MG63 (cell line): Measurements from ENCODE around the gene RFFL. TPM values are rescaled to one million over a fixed set of nuclear protein-coding genes. Genes with fewer than 3 reads are reported as not detected.
"Not testable (repeated sequence)": the region's sequence is repeated elsewhere in the genome, so short reads cannot be mapped to it uniquely, and the experiment has no call there.

ENCODE experiments used
- DNase-seq: peaks from one replicate; pipeline ENCODE4 v3.0.0-alpha.2; 2020
- H3K27me3 ChIP-seq: fragments of 250-450 bp; sonication (Bioruptor Pico); 2 replicates; pipeline ENCODE4 v1.5.1; 2020; ENCODE audit warnings: mild to moderate bottlenecking, moderate library complexity
- H3K36me3 ChIP-seq: fragments of 250-450 bp; sonication (Bioruptor Pico); 2 replicates; pipeline ENCODE4 v1.5.1; 2020; ENCODE audit warnings: mild to moderate bottlenecking, moderate library complexity
- H3K4me3 ChIP-seq: fragments of 250-450 bp; sonication (Bioruptor Pico); 2 replicates; pipeline ENCODE4 v1.5.1; 2020; ENCODE audit warnings: mild to moderate bottlenecking, moderate library complexity
- H3K9me3 ChIP-seq: fragments of 250-450 bp; sonication (Bioruptor Pico); 2 replicates; pipeline ENCODE4 v1.5.1; 2020; ENCODE audit warnings: mild to moderate bottlenecking, moderate library complexity
- total RNA-seq: library from RNA; depleted of rRNA; stranded (reverse); fragments of >200 nt; shearing (Covaris generic); gene quantifications from 2 replicates; pipeline ENCODE4 v1.2.3, GENCODE V29; 2014; ENCODE audit warnings: low replicate concordance; rRNA removed

RFFL gene, protein sequence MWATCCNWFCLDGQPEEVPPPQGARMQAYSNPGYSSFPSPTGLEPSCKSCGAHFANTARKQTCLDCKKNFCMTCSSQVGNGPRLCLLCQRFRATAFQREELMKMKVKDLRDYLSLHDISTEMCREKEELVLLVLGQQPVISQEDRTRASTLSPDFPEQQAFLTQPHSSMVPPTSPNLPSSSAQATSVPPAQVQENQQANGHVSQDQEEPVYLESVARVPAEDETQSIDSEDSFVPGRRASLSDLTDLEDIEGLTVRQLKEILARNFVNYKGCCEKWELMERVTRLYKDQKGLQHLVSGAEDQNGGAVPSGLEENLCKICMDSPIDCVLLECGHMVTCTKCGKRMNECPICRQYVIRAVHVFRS
- 10.5 and 18.0 TPM in 2 replicates for total RNA-seq

GRCh38 chr17:35063514-35064223, at the start of gene RFFL:
RFFL (minus strand) TSS chr17:35063707; CDS start chr17:35026553, 37,154 bp downstream.
- peak; percentile 95 for DNase-seq
- H3K9me3 ChIP-seq: no peaks in the 10 kb centered on the region
- H3K27me3 ChIP-seq: no peaks in the 10 kb centered on the region
- H3K36me3 ChIP-seq: peaks cover 7% of the 10 kb centered on the region
- H3K4me3 ChIP-seq: peak within 1 kb of the TSS; percentile 33

GRCh38 chr17:35110791-35111190, 47.3 kb upstream of the RFFL start:
- DNase-seq, H3K9me3 ChIP-seq, H3K27me3 ChIP-seq, H3K4me3 ChIP-seq: not testable (repeated sequence)
- H3K36me3 ChIP-seq: peaks cover 27% of the 10 kb centered on the region

DNA sequence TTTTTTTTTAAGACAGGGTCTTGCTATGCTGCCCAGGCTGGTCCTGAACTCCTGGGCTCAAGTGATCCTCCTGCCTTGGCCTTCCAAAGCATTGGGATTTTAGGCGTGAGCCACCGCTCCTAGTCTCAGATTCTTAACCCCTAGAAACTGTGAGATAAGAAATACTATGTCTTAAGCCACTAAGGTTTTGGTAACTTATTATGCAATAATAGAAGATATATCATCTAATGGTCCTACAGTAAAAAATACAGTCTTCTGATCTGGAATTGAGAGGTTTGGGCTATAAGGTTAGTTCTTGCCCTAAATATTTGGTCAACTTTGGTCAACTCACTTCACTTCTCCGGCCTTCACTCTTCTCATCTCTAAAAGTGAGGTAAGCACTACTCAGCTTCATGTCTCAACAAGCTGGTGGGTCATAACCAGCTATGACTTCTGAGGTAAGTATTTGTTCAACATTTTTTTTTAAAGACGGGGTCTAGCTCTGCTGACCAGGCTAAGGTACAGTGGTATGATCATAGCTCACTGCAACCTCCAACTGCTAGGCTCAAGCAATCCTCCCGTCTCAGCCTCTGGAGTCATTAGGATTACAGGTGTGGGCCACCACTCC, 41.4 kb upstream of the RFFL start:
- no peaks in the 10 kb centered on the region for H3K27me3 ChIP-seq
- no peak for DNase-seq
- no peaks in the 10 kb centered on the region for H3K9me3 ChIP-seq
- H3K4me3 ChIP-seq: no peak overlapping the region
- peaks cover 40% of the 10 kb centered on the region for H3K36me3 ChIP-seq

DNA sequence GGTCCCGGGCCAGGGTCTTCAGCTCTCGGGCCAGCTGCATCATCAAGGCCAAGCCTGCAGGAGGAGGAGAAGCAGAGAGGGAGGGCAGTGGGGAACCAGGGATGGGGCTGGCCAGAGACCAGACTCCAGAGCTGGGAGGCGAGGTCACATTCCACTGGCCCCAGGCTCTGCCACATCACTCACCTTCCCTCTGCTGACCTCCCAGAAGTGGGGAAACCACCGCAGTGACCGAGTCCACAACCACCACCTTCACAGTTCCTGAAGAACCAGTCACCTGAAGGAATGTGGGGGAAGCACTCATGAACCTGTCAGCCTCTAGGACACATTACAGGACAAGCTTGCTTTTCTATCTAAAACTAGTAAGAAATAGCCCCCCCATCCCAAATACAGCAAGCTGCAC, 39.8 kb upstream of the RFFL start:
- no peak overlapping the region for H3K4me3 ChIP-seq
- H3K27me3 ChIP-seq: no peaks in the 10 kb centered on the region
- no peak for DNase-seq
- H3K36me3 ChIP-seq: peaks cover 47% of the 10 kb centered on the region
- no peaks in the 10 kb centered on the region for H3K9me3 ChIP-seq

GRCh38 chr17:35101725-35102124, 38.2 kb upstream of the RFFL start:
- Histone ChIP-seq H3K36me3 (peaks cover 41% of the 10 kb centered on the region), H3K9me3 (no peaks in the 10 kb centered on the region), H3K27me3 (no peaks in the 10 kb centered on the region), H3K4me3 (no peak overlapping the region)
- DNase-seq: no peak

- Histone ChIP-seq H3K27me3 (no peaks in the 10 kb centered on the region), H3K9me3 (no peaks in the 10 kb centered on the region), H3K36me3 (peaks cover 39% of the 10 kb centered on the region), H3K4me3 (no peak overlapping the region)
- no peak for DNase-seq
Observed at GRCh38 chr17:35101036-35101435, 37.5 kb upstream of the RFFL start.

- no peaks in the 10 kb centered on the region for H3K27me3 ChIP-seq
- H3K36me3 ChIP-seq: peaks cover 32% of the 10 kb centered on the region
- H3K4me3 ChIP-seq: no peak overlapping the region
- no peak for DNase-seq
- H3K9me3 ChIP-seq: no peaks in the 10 kb centered on the region
Observed at GRCh38 chr17:35099908-35100307, 36.4 kb upstream of the RFFL start.

- peaks cover 27% of the 10 kb centered on the region for H3K36me3 ChIP-seq
- no peaks in the 10 kb centered on the region for H3K27me3 ChIP-seq
- DNase-seq: no peak
- no peaks in the 10 kb centered on the region for H3K9me3 ChIP-seq
- H3K4me3 ChIP-seq: no peak overlapping the region
Observed at GRCh38 chr17:35097776-35098175, 34.3 kb upstream of the RFFL start.

DNA sequence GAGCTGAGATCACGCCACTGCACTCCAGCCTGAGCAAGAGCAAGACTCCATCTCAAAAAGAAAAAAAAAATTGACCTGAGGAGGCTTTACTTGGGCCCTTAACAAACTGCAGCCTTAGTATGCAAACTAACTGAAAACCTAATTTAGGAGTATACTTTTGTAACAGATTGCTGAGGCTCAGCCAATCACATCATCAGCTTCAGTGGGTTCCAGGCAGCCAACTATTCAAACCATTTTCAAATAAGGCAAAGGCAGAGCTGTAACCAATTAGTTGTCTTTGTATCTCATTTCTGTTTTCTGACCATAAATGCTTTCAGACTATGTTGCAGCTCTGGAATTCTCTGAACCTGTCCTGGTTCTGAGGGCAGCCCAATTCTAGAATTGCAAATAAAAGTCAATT, 32.2 kb upstream of the RFFL start:
- Histone ChIP-seq H3K36me3 (peaks cover 20% of the 10 kb centered on the region), H3K4me3 (no peak overlapping the region), H3K27me3 (no peaks in the 10 kb centered on the region), H3K9me3 (no peaks in the 10 kb centered on the region)
- no peak for DNase-seq

DNA sequence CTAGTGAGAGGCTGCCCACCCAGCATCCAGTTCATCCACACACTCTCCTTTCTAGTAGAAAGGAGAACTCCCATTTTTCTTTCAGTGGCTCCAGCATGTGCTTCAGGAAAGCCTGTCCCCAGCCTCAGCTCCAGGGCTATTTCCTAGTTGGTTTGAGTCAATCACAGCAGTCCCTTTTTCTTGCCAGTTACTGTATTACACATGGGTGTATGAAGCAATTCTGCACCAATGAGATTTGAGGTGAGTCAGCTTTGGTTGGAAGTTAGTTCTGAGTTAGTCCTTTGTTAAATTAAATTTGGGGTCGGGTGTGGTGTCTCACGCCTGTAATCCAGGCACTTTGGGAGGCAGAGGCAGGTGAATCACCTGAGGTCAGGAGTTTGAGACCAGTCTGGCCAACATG, 31.4 kb upstream of the RFFL start:
- no peaks in the 10 kb centered on the region for H3K27me3 ChIP-seq
- H3K9me3 ChIP-seq: no peaks in the 10 kb centered on the region
- H3K36me3 ChIP-seq: peaks cover 11% of the 10 kb centered on the region
- peak; percentile 74 for DNase-seq
- H3K4me3 ChIP-seq: no peak overlapping the region

DNA sequence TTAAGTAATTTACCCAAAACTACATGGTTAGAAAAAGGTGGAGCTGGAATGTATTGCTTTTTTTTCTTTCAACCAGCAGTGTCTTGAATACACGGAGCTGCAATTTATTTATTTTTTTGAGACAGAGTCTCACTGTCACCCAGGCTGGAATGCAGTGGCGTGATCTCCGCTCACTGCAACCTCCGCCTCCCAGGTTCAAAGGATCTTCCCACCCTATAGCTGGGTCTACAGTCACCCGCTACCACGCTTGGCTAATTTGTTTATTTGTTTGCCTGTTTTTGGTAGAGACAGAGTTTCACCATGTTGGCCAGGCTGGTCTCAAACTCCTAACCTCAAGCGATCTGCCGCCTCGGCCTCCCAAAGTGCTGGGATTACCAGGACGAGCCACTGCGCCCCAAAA, 27.2 kb upstream of the RFFL start:
- not testable (repeated sequence) for DNase-seq, H3K36me3 ChIP-seq, H3K4me3 ChIP-seq, H3K9me3 ChIP-seq, H3K27me3 ChIP-seq

DNA sequence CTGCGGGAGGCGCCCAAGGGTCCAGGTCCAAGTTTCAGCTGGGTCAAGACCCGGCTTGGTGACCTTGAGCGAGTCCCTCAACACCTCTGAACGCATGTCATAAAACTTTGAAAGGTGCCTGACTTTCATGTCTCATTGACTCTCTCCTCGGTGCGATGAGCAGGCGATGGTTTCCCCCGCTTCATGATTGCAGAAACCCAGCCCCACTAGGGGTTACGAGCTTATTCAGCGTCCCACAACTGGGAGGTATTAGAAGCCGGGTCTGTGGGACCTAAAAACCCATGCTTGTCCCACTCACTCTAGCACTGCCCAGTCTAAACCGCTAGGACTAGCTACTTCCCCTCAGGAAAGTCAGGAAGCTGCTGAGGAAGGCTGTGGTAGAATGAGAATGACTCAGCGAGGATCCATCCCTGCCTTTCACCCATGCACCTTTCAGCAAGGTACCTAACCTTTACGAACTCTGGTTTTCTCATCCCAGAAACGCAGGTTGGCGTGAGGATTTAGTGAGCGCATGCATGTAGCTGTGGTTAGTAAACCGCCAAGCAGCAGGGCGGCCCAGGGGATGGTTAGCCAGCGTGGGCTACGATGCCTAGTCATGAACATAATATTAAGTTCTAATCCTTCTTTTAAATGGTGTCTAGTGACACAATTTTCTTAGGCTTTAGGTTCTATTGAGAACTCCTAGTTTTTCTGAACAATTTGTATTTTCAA, 26.2 kb upstream of the RFFL start:
- DNase-seq: peak; percentile 43
- peak overlapping the region; percentile 33 for H3K4me3 ChIP-seq
- H3K9me3 ChIP-seq: no peaks in the 10 kb centered on the region

GRCh38 chr17:35088881-35089585, 25.5 kb upstream of the RFFL start:
- H3K4me3 ChIP-seq: peak overlapping the region; percentile 73
- DNase-seq: peak; percentile 86
- H3K36me3 ChIP-seq: no peaks in the 10 kb centered on the region
- no peaks in the 10 kb centered on the region for H3K9me3 ChIP-seq
- no peaks in the 10 kb centered on the region for H3K27me3 ChIP-seq

More for the DNA sequence above, 26.2 kb upstream of the RFFL start:
- Histone ChIP-seq H3K36me3 (no peaks in the 10 kb centered on the region), H3K27me3 (no peaks in the 10 kb centered on the region)

- Histone ChIP-seq H3K4me3 (peak overlapping the region; percentile 73), H3K36me3 (no peaks in the 10 kb centered on the region), H3K9me3 (no peaks in the 10 kb centered on the region), H3K27me3 (no peaks in the 10 kb centered on the region)
- DNase-seq: peak; percentile 63
Observed at GRCh38 chr17:35088356-35088880, 24.9 kb upstream of the RFFL start.

DNA sequence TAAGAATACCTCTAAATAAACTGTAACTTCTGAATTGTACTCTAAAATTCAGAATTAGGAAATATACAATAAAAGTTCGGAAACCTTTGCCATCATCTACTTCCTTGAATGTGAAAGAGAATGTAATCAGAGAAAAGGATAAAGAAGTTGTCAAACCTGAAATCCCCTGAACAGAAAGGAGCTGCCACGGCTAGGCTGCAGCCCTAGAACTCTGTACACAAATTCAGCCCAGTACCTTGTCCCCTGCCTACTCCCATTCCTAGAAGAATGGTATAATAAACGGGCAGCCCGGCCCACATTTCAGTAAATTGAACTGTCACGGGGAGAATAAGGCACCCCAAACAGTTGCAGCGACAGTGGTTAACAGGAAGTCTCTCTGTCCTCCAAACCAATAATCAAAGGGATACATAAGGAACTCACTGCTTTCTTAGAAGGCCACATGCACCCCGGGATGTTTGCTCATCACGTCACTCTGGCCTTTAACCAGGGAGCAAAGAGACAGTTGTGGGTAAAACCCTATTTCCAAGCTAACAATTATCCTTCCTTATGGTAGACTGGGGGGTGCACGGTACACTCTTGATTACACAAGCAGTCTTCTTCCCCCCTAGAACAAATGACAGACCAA, 24.3 kb upstream of the RFFL start:
- H3K9me3 ChIP-seq: no peaks in the 10 kb centered on the region
- DNase-seq: no peak
- no peaks in the 10 kb centered on the region for H3K27me3 ChIP-seq
- H3K4me3 ChIP-seq: peak overlapping the region; percentile 73
- no peaks in the 10 kb centered on the region for H3K36me3 ChIP-seq
